ENCODE results near the gene SIM2. TPM values are rescaled to one million over a fixed set of nuclear protein-coding genes. Genes with fewer than 3 reads are reported as not detected.
"Not testable (repeated sequence)": the region's sequence is repeated elsewhere in the genome, so short reads cannot be mapped to it uniquely, and the experiment has no call there.

The SIM2 gene
- 0.09 TPM in 1 of 3 replicates, not detected in the others for total RNA-seq

GRCh38 chr21:36698981-36699545 is at the start of gene SIM2:
Gene SIM2 (plus strand): TSS chr21:36699115. CDS start chr21:36699747, 632 bp downstream.
- peaks cover 92% of the 10 kb centered on the region for H3K27me3 Mint-ChIP-seq (ENCODE audit: low read depth)
- H3K9me3 Mint-ChIP-seq: no peaks in the 10 kb centered on the region
- H3K36me3 Mint-ChIP-seq: no peaks in the 10 kb centered on the region
- H3K4me1 Mint-ChIP-seq: peaks cover 12% of the 10 kb centered on the region
- DNase-seq (ENCODE audit: low spot score in 2 of 2, unreplicated experiment in 2 of 2): peak in 1 of 2 experiments; percentile 58
- TF ChIP-seq CTCF (IDR thresholded peaks at IDR 0.05; ENCODE audit: unreplicated experiment): no peak
- H3K27ac Mint-ChIP-seq: no peak within 1 kb of the TSS
- no peak within 1 kb of the TSS for H3K4me3 Mint-ChIP-seq

GRCh38 chr21:36654324-36654723 is 44.6 kb upstream of the SIM2 start:
- no peak for TF ChIP-seq CTCF (IDR thresholded peaks at IDR 0.05; ENCODE audit: unreplicated experiment)
- DNase-seq (ENCODE audit: low spot score in 2 of 2, unreplicated experiment in 2 of 2): no peak
- H3K9me3 Mint-ChIP-seq: no peaks in the 10 kb centered on the region

GRCh38 chr21:36654796-36655325 is 44.1 kb upstream of the SIM2 start:
- no peak for DNase-seq (ENCODE audit: low spot score in 2 of 2, unreplicated experiment in 2 of 2)
- Mint-ChIP-seq H3K36me3 (no peaks in the 10 kb centered on the region), H3K4me3 (no peak overlapping the region), H3K27ac (no peak overlapping the region), H3K27me3 (ENCODE audit: low read depth) (peaks cover 65% of the 10 kb centered on the region), H3K9me3 (no peaks in the 10 kb centered on the region), H3K4me1 (no peaks in the 10 kb centered on the region)
- no peak for TF ChIP-seq CTCF (IDR thresholded peaks at IDR 0.05; ENCODE audit: unreplicated experiment)

More at GRCh38 chr21:36654324-36654723, 44.6 kb upstream of the SIM2 start:
- Mint-ChIP-seq H3K27me3 (ENCODE audit: low read depth) (peaks cover 66% of the 10 kb centered on the region), H3K4me3 (no peak overlapping the region), H3K36me3 (no peaks in the 10 kb centered on the region), H3K4me1 (no peaks in the 10 kb centered on the region), H3K27ac (no peak overlapping the region)

- no peak for DNase-seq (ENCODE audit: low spot score in 2 of 2, unreplicated experiment in 2 of 2)
- Mint-ChIP-seq H3K27ac (no peak overlapping the region), H3K4me3 (no peak overlapping the region), H3K27me3 (ENCODE audit: low read depth) (peaks cover 70% of the 10 kb centered on the region), H3K9me3 (no peaks in the 10 kb centered on the region), H3K36me3 (no peaks in the 10 kb centered on the region), H3K4me1 (no peaks in the 10 kb centered on the region)
- TF ChIP-seq CTCF (IDR thresholded peaks at IDR 0.05; ENCODE audit: unreplicated experiment): no peak
These were observed 42.8 kb upstream of the SIM2 start for GRCh38 chr21:36656138-36656537.

- H3K4me1 Mint-ChIP-seq, H3K36me3 Mint-ChIP-seq: not testable (repeated sequence)
These were observed 41.6 kb upstream of the SIM2 start for GRCh38 chr21:36657290-36657689.

GRCh38 chr21:36657999-36658398 is 40.9 kb upstream of the SIM2 start:
- H3K27ac Mint-ChIP-seq: no peak overlapping the region
- peaks cover 5% of the 10 kb centered on the region for H3K4me1 Mint-ChIP-seq
- no peak for TF ChIP-seq CTCF (IDR thresholded peaks at IDR 0.05; ENCODE audit: unreplicated experiment)
- H3K9me3 Mint-ChIP-seq: no peaks in the 10 kb centered on the region
- H3K4me3 Mint-ChIP-seq: no peak overlapping the region
- H3K36me3 Mint-ChIP-seq: no peaks in the 10 kb centered on the region
- no peak for DNase-seq (ENCODE audit: low spot score in 2 of 2, unreplicated experiment in 2 of 2)
- peaks cover 63% of the 10 kb centered on the region for H3K27me3 Mint-ChIP-seq (ENCODE audit: low read depth)

More at GRCh38 chr21:36657290-36657689, 41.6 kb upstream of the SIM2 start:
- DNase-seq (ENCODE audit: low spot score in 2 of 2, unreplicated experiment in 2 of 2); H3K27ac Mint-ChIP-seq; H3K4me3 Mint-ChIP-seq; H3K9me3 Mint-ChIP-seq: not testable (repeated sequence)
- H3K27me3 Mint-ChIP-seq (ENCODE audit: low read depth): peaks cover 66% of the 10 kb centered on the region

Measured in mesothelial cell of epicardium (in vitro differentiated cells).